ENCODE data around the gene FUS. TPM values are rescaled to one million over a fixed set of nuclear protein-coding genes. Genes with fewer than 3 reads are reported as not detected.
A peak's percentile ranks its signal among the peaks of the same experiment; 100 is the strongest.

The FUS gene
- total RNA-seq, 1 experiment from 2014 or later, result 481 TPM

DNA sequence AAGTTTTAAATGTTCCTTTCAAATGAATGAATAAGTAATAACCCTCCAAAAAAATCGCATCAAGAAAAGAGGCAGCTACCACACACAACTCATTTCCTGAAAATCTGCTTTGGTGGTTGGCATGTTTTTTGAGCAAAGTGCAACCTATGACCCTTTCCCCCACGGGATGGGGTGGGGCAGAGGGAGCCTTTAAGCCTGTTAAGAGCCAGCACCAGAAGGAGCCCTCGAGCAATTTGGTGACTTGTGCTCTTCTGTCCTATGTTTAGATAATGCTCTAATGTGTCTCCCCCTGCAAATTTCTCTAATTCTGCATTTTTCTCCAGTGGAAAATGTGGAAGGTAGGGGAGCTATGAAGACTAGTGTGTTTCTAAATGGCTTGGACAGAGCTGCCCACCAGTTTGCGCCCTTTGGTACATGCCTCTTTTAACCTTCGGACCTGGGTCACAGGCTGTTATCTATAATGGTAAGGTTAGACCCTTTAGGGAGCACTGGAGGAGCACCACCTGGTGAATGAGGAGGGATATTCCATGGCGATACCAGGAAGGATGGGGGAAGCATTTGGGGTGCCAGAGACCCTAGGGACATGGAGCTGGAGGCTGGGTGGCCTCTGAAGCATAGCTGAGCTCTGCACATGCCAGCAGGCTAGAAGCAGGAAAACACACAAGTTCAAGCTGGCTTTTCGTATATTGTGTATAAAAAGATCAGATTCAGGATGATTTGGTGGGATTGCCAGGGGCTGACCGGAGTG lies 21.1 kb downstream of the FUS start:
- intact Hi-C loops (cut with micrococcal nuclease), result loop anchor here (2.0 kb wide), 1 partner anchor 242 kb away; the partner anchor contains the start of gene ZNF843
- peaks cover 15% of the 10 kb centered on the region for H3K27me3 Mint-ChIP-seq (ENCODE audit: insufficient read depth, unreplicated experiment)
- peaks cover 21% of the 10 kb centered on the region for H3K36me3 Mint-ChIP-seq (ENCODE audit: insufficient read depth, unreplicated experiment)
- peaks cover 12% of the 10 kb centered on the region for H3K4me1 Mint-ChIP-seq (ENCODE audit: insufficient read depth, unreplicated experiment)
- POLR2A ChIA-PET, result interaction anchor here (0.6 to 2.1 kb wide), 12 partner anchors 9 to 258 kb away, joined by 3 to 11 read pairs (median 4); partner anchors contain the start of genes FUS, KAT8, ZNF646 and ZNF668
- TF ChIP-seq, protein P1, sequence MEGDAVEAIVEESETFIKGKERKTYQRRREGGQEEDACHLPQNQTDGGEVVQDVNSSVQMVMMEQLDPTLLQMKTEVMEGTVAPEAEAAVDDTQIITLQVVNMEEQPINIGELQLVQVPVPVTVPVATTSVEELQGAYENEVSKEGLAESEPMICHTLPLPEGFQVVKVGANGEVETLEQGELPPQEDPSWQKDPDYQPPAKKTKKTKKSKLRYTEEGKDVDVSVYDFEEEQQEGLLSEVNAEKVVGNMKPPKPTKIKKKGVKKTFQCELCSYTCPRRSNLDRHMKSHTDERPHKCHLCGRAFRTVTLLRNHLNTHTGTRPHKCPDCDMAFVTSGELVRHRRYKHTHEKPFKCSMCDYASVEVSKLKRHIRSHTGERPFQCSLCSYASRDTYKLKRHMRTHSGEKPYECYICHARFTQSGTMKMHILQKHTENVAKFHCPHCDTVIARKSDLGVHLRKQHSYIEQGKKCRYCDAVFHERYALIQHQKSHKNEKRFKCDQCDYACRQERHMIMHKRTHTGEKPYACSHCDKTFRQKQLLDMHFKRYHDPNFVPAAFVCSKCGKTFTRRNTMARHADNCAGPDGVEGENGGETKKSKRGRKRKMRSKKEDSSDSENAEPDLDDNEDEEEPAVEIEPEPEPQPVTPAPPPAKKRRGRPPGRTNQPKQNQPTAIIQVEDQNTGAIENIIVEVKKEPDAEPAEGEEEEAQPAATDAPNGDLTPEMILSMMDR (IDR thresholded peaks at IDR 0.05; ENCODE audit: unreplicated experiment), result no peak
- peak; percentile 36 for DNase-seq (ENCODE audit: unreplicated experiment)
- H3K27ac Mint-ChIP-seq (ENCODE audit: low read depth, unreplicated experiment), result no peak overlapping the region
- CTCF ChIA-PET, result interaction anchor here (0.5 to 2.1 kb wide), 12 partner anchors 10 to 252 kb away, joined by 3 to 5 read pairs (median 4); no protein-coding TSS in a partner anchor
- BruUV-seq (replicated peaks), result no TSS peak
- H3K9me3 Mint-ChIP-seq (ENCODE audit: unreplicated experiment), result peaks cover 4% of the 10 kb centered on the region
- H3K4me3 Mint-ChIP-seq (ENCODE audit: unreplicated experiment), result no peak overlapping the region

DNA sequence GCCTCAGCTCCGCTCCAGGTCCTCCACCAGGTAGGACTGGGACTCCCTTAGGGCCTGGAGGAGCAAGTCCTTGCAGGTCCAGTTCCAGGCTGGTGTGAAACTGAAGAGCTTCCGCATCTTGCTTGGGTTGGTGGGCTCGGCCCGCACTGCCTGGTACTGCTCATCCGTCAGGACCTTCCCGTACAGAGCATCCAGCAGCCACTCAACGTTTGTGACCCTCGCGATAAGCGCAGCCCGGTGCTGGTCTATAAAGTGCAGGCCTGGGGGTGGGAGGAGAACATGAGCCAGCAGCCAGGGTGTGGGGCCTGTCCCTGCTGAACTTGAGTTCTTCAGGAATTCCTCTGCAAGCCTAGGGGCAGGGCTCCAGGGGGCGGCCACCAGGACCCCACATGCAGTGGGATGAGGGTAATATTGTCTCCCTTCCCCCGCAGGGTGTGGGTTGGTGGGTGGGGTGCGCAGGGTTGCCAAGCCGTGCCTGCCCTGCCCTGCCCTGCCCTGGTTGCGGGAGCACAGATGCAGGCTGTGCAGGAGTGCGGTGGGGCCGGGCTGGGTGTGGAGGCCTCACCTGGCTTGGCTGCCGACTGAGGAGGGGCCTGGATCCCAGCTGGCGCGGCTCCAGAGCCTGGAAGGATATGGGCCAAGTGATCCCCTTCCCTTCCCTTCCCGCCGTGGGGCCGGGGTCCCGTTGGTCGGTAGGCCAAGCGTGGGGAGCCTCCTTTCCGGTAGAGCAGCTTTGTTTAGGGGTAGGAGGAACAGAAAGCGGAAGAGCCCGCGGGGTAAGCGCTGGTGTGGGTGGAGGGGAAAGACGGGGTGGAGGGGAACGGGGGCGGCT lies 21.9 kb downstream of the FUS start:
- H3K27ac Mint-ChIP-seq (ENCODE audit: low read depth, unreplicated experiment), result no peak overlapping the region
- DNase-seq (ENCODE audit: unreplicated experiment), result no peak
- ChIA-PET CTCF (interaction anchor here (0.5 to 2.1 kb wide), 11 partner anchors 9 to 251 kb away, joined by 3 to 5 read pairs (median 3); no protein-coding TSS in a partner anchor), POLR2A (interaction anchor here (0.6 to 2.3 kb wide), 13 partner anchors 10 to 257 kb away, joined by 3 to 13 read pairs (median 4); partner anchors contain the start of genes FUS, KAT8, ZNF646 and ZNF668)
- H3K9me3 Mint-ChIP-seq (ENCODE audit: unreplicated experiment), result peaks cover 4% of the 10 kb centered on the region
- BruUV-seq (replicated peaks), result no TSS peak
- H3K27me3 Mint-ChIP-seq (ENCODE audit: insufficient read depth, unreplicated experiment), result peaks cover 21% of the 10 kb centered on the region
- H3K36me3 Mint-ChIP-seq (ENCODE audit: insufficient read depth, unreplicated experiment), result peaks cover 13% of the 10 kb centered on the region
- TF ChIP-seq, protein P1 (IDR thresholded peaks at IDR 0.05; ENCODE audit: unreplicated experiment), result no peak
- intact Hi-C loops (cut with micrococcal nuclease), result loop anchor here (2.0 kb wide), 1 partner anchor 241 kb away; the partner anchor contains the start of gene ZNF843
- H3K4me3 Mint-ChIP-seq (ENCODE audit: unreplicated experiment), result no peak overlapping the region
- peaks cover 12% of the 10 kb centered on the region for H3K4me1 Mint-ChIP-seq (ENCODE audit: insufficient read depth, unreplicated experiment)

DNA sequence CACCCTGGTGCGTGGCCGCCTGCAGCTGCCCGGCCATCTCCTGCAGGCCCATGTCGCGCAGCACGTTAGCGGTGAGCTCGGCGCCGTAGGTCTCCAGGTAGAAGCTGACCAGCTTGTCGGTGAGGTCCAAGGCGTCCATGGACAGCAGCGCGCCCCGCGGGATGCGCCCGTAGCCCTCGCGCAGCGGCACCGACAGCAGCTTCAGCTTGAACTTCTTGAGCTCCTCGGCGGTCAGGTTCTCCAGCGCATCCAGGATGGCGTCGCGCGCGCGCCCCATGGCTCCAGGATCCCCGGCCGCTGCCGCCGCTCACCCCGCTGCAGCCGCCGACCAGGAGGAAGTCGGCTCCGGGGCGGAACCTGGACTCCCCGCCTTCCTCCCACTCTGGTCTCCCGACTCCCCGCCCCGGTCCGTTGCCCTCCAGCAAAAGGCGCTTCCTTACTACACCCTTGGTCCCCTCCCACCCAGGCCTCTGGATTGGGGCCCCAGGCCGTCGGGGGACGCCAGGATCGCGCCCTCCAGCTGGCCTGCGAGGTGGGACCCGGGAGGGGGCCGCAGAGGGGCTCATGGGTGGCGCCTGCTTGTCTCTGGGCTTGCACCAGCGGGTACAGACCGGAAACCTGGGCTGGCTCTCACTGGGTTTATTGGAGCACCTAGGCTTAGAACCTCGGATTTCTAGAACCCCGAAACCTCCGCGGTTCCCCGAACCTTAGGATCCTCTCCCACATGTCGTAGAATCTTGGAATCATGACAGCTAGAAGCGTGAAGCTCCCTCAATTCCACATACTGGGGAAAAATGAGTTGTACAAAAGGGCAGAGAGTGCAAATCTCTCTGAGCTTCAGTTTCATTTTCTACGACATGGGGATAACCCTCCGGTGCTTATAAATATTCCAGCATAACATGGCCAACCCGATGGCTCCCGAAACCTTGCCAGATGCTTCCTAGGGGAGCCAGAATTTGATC lies 22.8 kb downstream of the FUS start, which contains the start of gene PYCARD:
Gene PYCARD, minus strand, starts transcription at position 347 of the 962 bp plus-strand sequence. Its CDS starts 70 bp downstream, at position 277.
- CTCF ChIA-PET, result interaction anchor here (0.6 to 2.1 kb wide), 4 partner anchors 12 to 508 kb away, joined by 3 to 5 read pairs (median 3); no protein-coding TSS in a partner anchor
- TF ChIP-seq, protein P1 (IDR thresholded peaks at IDR 0.05; ENCODE audit: unreplicated experiment), result no peak
- no peak for DNase-seq (ENCODE audit: unreplicated experiment)
- Mint-ChIP-seq H3K27me3 (ENCODE audit: insufficient read depth, unreplicated experiment) (peaks cover 21% of the 10 kb centered on the region), H3K27ac (ENCODE audit: low read depth, unreplicated experiment) (no peak within 1 kb of the TSS), H3K4me3 (ENCODE audit: unreplicated experiment) (no peak within 1 kb of the TSS), H3K9me3 (ENCODE audit: unreplicated experiment) (peaks cover 4% of the 10 kb centered on the region), H3K36me3 (ENCODE audit: insufficient read depth, unreplicated experiment) (peaks cover 9% of the 10 kb centered on the region), H3K4me1 (ENCODE audit: insufficient read depth, unreplicated experiment) (peaks cover 12% of the 10 kb centered on the region)
- POLR2A ChIA-PET, result interaction anchor here (0.5 to 2.3 kb wide), 4 partner anchors 10 to 74 kb away, joined by 3 to 13 read pairs (median 5); partner anchors contain the start of gene FUS
- BruUV-seq (replicated peaks), result no TSS peak
- intact Hi-C loops (cut with micrococcal nuclease), result no loop called here
